Measurements from ENCODE around the gene RALGAPA1.

RALGAPA1 gene

DNA sequence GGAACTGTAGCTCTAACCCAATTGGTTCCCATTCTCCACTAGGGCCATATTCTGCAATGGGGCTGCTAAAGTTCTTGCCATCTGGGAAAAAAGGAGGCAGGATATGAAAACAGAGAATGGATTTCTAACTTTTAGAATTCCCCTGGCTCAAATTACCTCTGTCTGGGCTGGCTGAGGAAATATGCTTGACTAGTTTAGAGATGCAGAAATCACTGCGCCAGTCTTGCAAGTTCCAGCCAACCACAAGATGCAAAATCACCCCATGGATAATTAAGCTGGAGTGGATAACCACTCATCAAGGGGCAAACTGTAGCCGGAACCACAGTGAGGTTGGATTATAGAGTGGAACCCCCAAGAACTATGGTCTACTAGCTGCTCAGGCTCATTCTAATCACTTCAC, 126.3 kb downstream of the RALGAPA1 start:
- no peak for DNase-seq (ENCODE audit: extremely low spot score)
- POLR2A ChIA-PET = no interaction called here
- TF ChIP-seq FOXA1 (IDR thresholded peaks at IDR 0.05) = no peak
- no peak for TF ChIP-seq HDGF (IDR thresholded peaks at IDR 0.05; ENCODE audit: borderline replicate concordance)
- no peak for TF ChIP-seq SUZ12 (IDR thresholded peaks at IDR 0.05)
- TF ChIP-seq FOXK2 (IDR thresholded peaks at IDR 0.05) = no peak
- TF ChIP-seq CTBP1 (IDR thresholded peaks at IDR 0.05; ENCODE audit: borderline replicate concordance) = no peak
- no peak for TF ChIP-seq TARDBP (IDR thresholded peaks at IDR 0.05)
- no peak for TF ChIP-seq FOXM1 (IDR thresholded peaks at IDR 0.05; ENCODE audit: borderline replicate concordance)
- CTCF ChIA-PET = no interaction called here

DNA sequence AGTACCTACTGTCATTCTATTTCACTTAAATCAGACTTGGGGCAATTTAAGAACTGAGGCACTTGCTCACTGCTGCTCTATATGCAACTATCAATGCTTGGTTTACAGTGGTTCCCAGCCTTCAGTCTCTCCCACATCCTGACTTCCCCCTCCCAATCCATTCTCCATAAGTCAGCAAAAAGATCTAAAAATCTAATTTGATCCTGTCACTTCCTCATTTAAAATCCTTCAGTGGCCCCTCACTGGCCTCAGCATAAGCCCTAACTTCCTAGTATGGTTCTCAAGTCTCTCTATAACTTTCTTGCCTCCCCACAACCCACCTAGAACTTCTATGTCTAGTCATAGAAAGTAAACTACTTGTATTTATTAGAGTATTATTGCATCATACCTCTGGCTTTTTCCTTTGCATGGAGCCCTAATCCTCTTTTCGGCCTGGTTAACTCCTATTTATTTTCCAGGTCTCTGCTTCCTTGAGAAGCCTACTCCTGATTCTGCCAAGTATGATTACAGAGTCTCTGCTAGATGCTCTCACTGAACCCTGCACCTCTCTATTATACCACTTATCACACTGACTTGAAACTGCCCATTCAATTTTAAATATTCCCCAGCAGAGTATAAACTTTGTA, 130.6 kb downstream of the RALGAPA1 start:
- TF ChIP-seq FOXA1 (IDR thresholded peaks at IDR 0.05) = no peak
- TF ChIP-seq FOXM1 (IDR thresholded peaks at IDR 0.05; ENCODE audit: borderline replicate concordance) = no peak
- TF ChIP-seq SUZ12 (IDR thresholded peaks at IDR 0.05) = no peak
- no peak for TF ChIP-seq ZNF384 (IDR thresholded peaks at IDR 0.05)
- no peak for TF ChIP-seq BHLHE40 (IDR thresholded peaks at IDR 0.05; ENCODE audit: borderline replicate concordance)
- no peak for TF ChIP-seq ELF4 (IDR thresholded peaks at IDR 0.05)
- TF ChIP-seq NFRKB (IDR thresholded peaks at IDR 0.05) = no peak
- no peak for TF ChIP-seq TARDBP (IDR thresholded peaks at IDR 0.05)
- no peak for TF ChIP-seq ARNT (IDR thresholded peaks at IDR 0.05)
- TF ChIP-seq L3MBTL2 (conservative IDR thresholded peaks at IDR 0.05) = no peak
- no peak for TF ChIP-seq PKNOX1 (IDR thresholded peaks at IDR 0.05)
- no peak for TF ChIP-seq LEF1 (IDR thresholded peaks at IDR 0.05; ENCODE audit: borderline replicate concordance)
- no peak for TF ChIP-seq FOXK2 (IDR thresholded peaks at IDR 0.05)
- CTCF ChIA-PET = no interaction called here
- POLR2A ChIA-PET = no interaction called here
- DNase-seq (ENCODE audit: extremely low spot score) = no peak

DNA sequence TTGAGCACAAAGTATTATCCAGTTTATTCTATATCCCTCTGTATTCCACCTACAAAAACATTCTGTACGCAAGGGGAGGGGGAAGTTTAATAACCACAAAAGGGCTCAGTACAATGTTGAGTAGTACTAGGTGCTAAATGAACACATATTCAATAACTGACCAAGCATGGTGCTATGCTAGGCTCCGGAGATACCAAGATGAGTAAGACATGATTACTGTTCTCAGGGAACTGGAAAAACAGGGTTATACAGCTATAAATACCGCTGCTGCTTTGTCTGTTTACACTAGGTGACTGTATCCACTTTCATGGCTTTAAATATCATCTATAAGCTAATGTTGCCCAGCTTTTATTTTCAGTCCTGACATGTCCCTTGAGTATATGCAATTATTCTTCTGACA, 139.3 kb downstream of the RALGAPA1 start:
- TF ChIP-seq FOXA1 (IDR thresholded peaks at IDR 0.05) = no peak
- no peak for TF ChIP-seq NFRKB (IDR thresholded peaks at IDR 0.05)
- TF ChIP-seq HDGF (IDR thresholded peaks at IDR 0.05; ENCODE audit: borderline replicate concordance) = no peak
- TF ChIP-seq SP1 (IDR thresholded peaks at IDR 0.05) = no peak
- no peak for TF ChIP-seq CTBP1 (IDR thresholded peaks at IDR 0.05; ENCODE audit: borderline replicate concordance)

DNA sequence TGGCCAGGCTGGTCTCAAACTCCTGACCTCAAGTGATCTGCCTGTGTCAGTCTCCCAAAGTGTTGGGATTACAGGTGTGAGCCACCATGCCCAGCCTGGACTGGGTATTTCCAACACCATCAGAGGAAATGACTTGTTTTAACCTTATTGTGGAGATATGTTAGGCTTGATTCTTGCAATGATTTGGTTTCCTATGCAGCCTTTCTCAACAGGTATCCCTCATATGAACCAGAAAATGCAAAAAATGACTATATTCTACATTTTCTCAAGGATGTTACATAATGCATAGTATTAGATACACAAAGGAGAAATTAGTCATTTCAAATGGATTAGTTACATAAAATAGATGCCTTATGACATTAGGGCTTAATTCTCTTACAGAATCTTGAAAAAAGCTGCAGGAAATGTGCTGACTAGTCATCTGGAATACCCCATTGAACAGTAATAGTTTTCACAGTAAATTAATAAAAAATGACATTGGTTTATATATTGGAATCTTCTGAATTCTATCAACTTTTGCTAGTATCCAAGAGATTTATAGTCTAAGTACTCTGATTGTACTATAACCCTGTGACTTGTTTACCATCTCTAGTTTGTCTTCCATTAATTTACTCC, 142.6 kb downstream of the RALGAPA1 start:
- TF ChIP-seq CTBP1 (IDR thresholded peaks at IDR 0.05; ENCODE audit: borderline replicate concordance) (no peak), FOXM1 (IDR thresholded peaks at IDR 0.05; ENCODE audit: borderline replicate concordance) (no peak)
- ChIA-PET POLR2A (no interaction called here), CTCF (no interaction called here)
- no peak for DNase-seq (ENCODE audit: extremely low spot score)

More for the DNA sequence above, 139.3 kb downstream of the RALGAPA1 start:
- no peak for DNase-seq (ENCODE audit: extremely low spot score)
- ChIA-PET CTCF (interaction anchor here (1.2 kb wide), 1 partner anchor 17 kb away, joined by 3 read pairs; no protein-coding TSS in a partner anchor), POLR2A (no interaction called here)

DNA sequence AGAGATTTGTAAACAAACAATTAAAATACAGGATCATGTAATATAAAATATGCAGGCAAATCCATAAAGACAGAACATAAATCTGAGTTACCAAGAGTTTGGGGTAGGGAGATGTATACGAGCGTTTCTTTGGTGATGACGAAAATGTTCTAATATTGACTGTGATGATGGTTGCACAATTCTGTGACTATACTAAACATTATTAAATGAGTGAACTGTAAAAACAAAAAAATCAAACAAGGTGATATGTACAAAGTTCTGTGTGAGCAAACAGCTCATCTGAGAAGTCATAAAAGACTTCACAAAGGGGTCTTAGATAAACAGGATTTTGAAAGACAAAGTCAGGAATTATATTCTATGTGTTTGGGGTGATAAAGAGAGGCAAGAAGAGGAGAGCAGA, 147.2 kb downstream of the RALGAPA1 start:
- CTCF ChIA-PET = no interaction called here
- POLR2A ChIA-PET = no interaction called here
- no peak for DNase-seq (ENCODE audit: extremely low spot score)

DNA sequence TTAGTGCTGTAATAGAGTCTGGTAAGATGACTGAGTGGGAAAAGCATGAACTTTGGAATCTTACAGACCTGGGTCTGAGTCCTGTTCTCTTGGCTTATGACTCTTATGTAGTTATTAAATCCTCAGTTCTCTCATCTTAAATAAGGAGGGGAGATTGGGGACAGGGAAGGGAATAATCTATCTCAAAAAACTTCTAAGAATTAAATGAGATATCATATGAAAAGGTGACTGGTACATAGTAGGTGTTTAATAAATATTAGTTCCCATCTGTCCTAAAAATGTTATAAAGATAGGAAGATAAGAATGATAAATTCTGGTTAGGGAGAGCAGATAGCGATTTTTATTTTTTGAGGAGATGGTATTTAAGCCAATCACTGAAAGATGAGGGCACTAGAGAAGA, 156.1 kb downstream of the RALGAPA1 start:
- CTCF ChIA-PET = no interaction called here
- no peak for DNase-seq (ENCODE audit: extremely low spot score)
- POLR2A ChIA-PET = no interaction called here
- no peak for TF ChIP-seq SP1 (IDR thresholded peaks at IDR 0.05)
- no peak for TF ChIP-seq NFRKB (IDR thresholded peaks at IDR 0.05)
- TF ChIP-seq CTBP1 (IDR thresholded peaks at IDR 0.05; ENCODE audit: borderline replicate concordance) = no peak
- TF ChIP-seq L3MBTL2 (conservative IDR thresholded peaks at IDR 0.05) = no peak
- no peak for TF ChIP-seq FOXA1 (IDR thresholded peaks at IDR 0.05)
- TF ChIP-seq HDGF (IDR thresholded peaks at IDR 0.05; ENCODE audit: borderline replicate concordance) = no peak
- TF ChIP-seq BHLHE40 (IDR thresholded peaks at IDR 0.05; ENCODE audit: borderline replicate concordance) = no peak
- no peak for TF ChIP-seq TARDBP (IDR thresholded peaks at IDR 0.05)
- no peak for TF ChIP-seq ZNF384 (IDR thresholded peaks at IDR 0.05)
- no peak for TF ChIP-seq ARNT (IDR thresholded peaks at IDR 0.05)
- TF ChIP-seq FOXM1 (IDR thresholded peaks at IDR 0.05; ENCODE audit: borderline replicate concordance) = no peak
- TF ChIP-seq ELF4 (IDR thresholded peaks at IDR 0.05) = no peak
- TF ChIP-seq SUZ12 (IDR thresholded peaks at IDR 0.05) = no peak
- TF ChIP-seq PKNOX1 (IDR thresholded peaks at IDR 0.05) = no peak
- no peak for TF ChIP-seq FOXK2 (IDR thresholded peaks at IDR 0.05)
- TF ChIP-seq LEF1 (IDR thresholded peaks at IDR 0.05; ENCODE audit: borderline replicate concordance) = no peak

More for the DNA sequence above, 147.2 kb downstream of the RALGAPA1 start:
- TF ChIP-seq LEF1 (IDR thresholded peaks at IDR 0.05; ENCODE audit: borderline replicate concordance) (no peak), BHLHE40 (IDR thresholded peaks at IDR 0.05; ENCODE audit: borderline replicate concordance) (no peak), FOXK2 (IDR thresholded peaks at IDR 0.05) (no peak), TARDBP (IDR thresholded peaks at IDR 0.05) (no peak), ELF4 (IDR thresholded peaks at IDR 0.05) (no peak), L3MBTL2 (conservative IDR thresholded peaks at IDR 0.05) (no peak), NFRKB (IDR thresholded peaks at IDR 0.05) (no peak), ARNT (IDR thresholded peaks at IDR 0.05) (no peak), FOXM1 (IDR thresholded peaks at IDR 0.05; ENCODE audit: borderline replicate concordance) (no peak), PKNOX1 (IDR thresholded peaks at IDR 0.05) (no peak), FOXA1 (IDR thresholded peaks at IDR 0.05) (no peak), SP1 (IDR thresholded peaks at IDR 0.05) (no peak), CTBP1 (IDR thresholded peaks at IDR 0.05; ENCODE audit: borderline replicate concordance) (no peak)

Measured in HEK293T (cell line).